Uterus (tissue), 4 donors: ENCODE results near the gene KLHDC2. TPM values are rescaled to one million over a fixed set of nuclear protein-coding genes. Genes with fewer than 3 reads are reported as not detected.

ENCODE experiments used
- DNase-seq, 2 donors: peaks; one replicate each; pipeline ENCODE4 v3.0.0-alpha.2; 2019 to 2020
- H3K27ac ChIP-seq, 2 donors: fragments of 200-600 bp; sonication (generic); 1 replicate in 1 of 2; 2 replicates in 1 of 2; pipeline ENCODE4 v1.5.1; 2016 to 2018
- H3K27me3 ChIP-seq, 2 donors: fragments of 200-600 bp; sonication (generic); one replicate each; pipeline ENCODE4 v1.5.1; 2018 to 2019; ENCODE audit warnings: control low read depth in 1 of 2
- H3K36me3 ChIP-seq, 2 donors: fragments of 200-600 bp; sonication (generic); one replicate each; pipeline ENCODE4 v1.5.1; 2019; ENCODE audit warnings: control low read depth in 1 of 2
- H3K4me1 ChIP-seq, 2 donors: fragments of 200-600 bp; sonication (generic); one replicate each; pipeline ENCODE4 v1.5.1; 2018 to 2019; ENCODE audit warnings: control low read depth in 1 of 2
- H3K4me3 ChIP-seq, 2 donors: fragments of 200-600 bp; sonication (generic); 1 replicate in 1 of 2; 2 replicates in 1 of 2; pipeline ENCODE4 v1.5.1; 2018 to 2019; ENCODE audit warnings: mild to moderate bottlenecking in 1 of 2
- H3K9me3 ChIP-seq, 2 donors: fragments of 200-600 bp; sonication (generic); one replicate each; pipeline ENCODE4 v1.5.1; 2019; ENCODE audit warnings: control low read depth in 1 of 2
- CTCF ChIP-seq, 4 experiments: fragments of 200-600 bp in 2 of 4; fragments of 450-650 bp in 2 of 4; sonication (generic) in 2 of 4; IDR thresholded peaks; one replicate each; pipeline ENCODE4 v1.5.1; 2016 to 2019; ENCODE audit warnings: antibody characterized with exemption in 4 of 4, mild to moderate bottlenecking in 2 of 4, moderate library complexity in 1 of 4
- POLR2A ChIP-seq, 2 donors: fragments of 450-650 bp; IDR thresholded peaks; one replicate each; pipeline ENCODE4 v1.6.1; 2016; ENCODE audit warnings: antibody characterized with exemption in 2 of 2, mild to moderate bottlenecking in 1 of 2, moderate library complexity in 1 of 2
- intact Hi-C: fragments of 100-400 bp; cut with DNase I; formaldehyde crosslinking; loops from one replicate; pipeline ENCODE4 v1.15.1; 2023; ENCODE audit warnings: low total_unique reads
- total RNA-seq, 4 donors: library from RNA; depleted of rRNA in 3 of 4; stranded (reverse); fragments of >200 nt in 3 of 4; gene quantifications; one replicate each; pipeline versions ENCODE4 v1.1.0 to v1.2.4, GENCODE V29; 2014 to 2023
- donor health status: DM: yes; HTN: yes; CAD: no.

KLHDC2 gene
- total RNA-seq, 4 donors from 2014 or later, result 63.0 to 156 (median 120) TPM

- Histone ChIP-seq H3K9me3 (no peaks in the 10 kb centered on the region), H3K27ac (no peak overlapping the region), H3K4me3 (no peak overlapping the region), H3K36me3 (no peaks in the 10 kb centered on the region), H3K4me1 (no peaks in the 10 kb centered on the region), H3K27me3 (no peaks in the 10 kb centered on the region)
- intact Hi-C loops, result no loop called here
- TF ChIP-seq CTCF (IDR thresholded peaks at IDR 0.05), result no peak
- TF ChIP-seq POLR2A (IDR thresholded peaks at IDR 0.05), result no peak
- DNase-seq, result no peak
Measured at GRCh38 chr14:49761839-49762551, 6.0 kb upstream of the KLHDC2 start.

- Histone ChIP-seq H3K9me3 (no peaks in the 10 kb centered on the region), H3K27ac (peak overlapping the region; percentile 93 to 98), H3K4me1 (peaks cover 8 to 9% of the 10 kb centered on the region in 2 donors), H3K4me3 (peak overlapping the region; percentile 44 to 93), H3K27me3 (no peaks in the 10 kb centered on the region), H3K36me3 (no peaks in the 10 kb centered on the region)
- TF ChIP-seq CTCF (IDR thresholded peaks at IDR 0.05), result no peak
- TF ChIP-seq POLR2A (IDR thresholded peaks at IDR 0.05), result no peak
- DNase-seq, result no peak
- intact Hi-C loops, result no loop called here
Measured at GRCh38 chr14:49766839-49767238, 1.1 kb upstream of the KLHDC2 start.

- Histone ChIP-seq H3K4me1 (peaks cover 8 to 9% of the 10 kb centered on the region in 2 donors), H3K36me3 (no peaks in the 10 kb centered on the region), H3K9me3 (no peaks in the 10 kb centered on the region), H3K27me3 (no peaks in the 10 kb centered on the region), H3K27ac (peak overlapping the region; percentile 93 to 98), H3K4me3 (peak overlapping the region; percentile 44 to 93)
- intact Hi-C loops, result no loop called here
- no peak for DNase-seq
- TF ChIP-seq POLR2A (IDR thresholded peaks at IDR 0.05), result no peak
- peak in 1 of 4 experiments; percentile 4 for TF ChIP-seq CTCF (IDR thresholded peaks at IDR 0.05)
Measured at GRCh38 chr14:49767270-49767570, 733 bp upstream of the KLHDC2 start.

GRCh38 chr14:49768301-49769121, 558 bp downstream of the KLHDC2 start:
- Histone ChIP-seq H3K36me3 (no peaks in the 10 kb centered on the region), H3K9me3 (no peaks in the 10 kb centered on the region), H3K27ac (peak overlapping the region; percentile 93 to 98), H3K4me1 (peaks cover 8 to 9% of the 10 kb centered on the region in 2 donors), H3K27me3 (no peaks in the 10 kb centered on the region), H3K4me3 (peak overlapping the region; percentile 44 to 93)
- DNase-seq, result peak; percentile 27 to 35
- TF ChIP-seq POLR2A (IDR thresholded peaks at IDR 0.05) (no peak), CTCF (IDR thresholded peaks at IDR 0.05) (no peak)
- intact Hi-C loops, result no loop called here

- no peak for DNase-seq
- Histone ChIP-seq H3K27ac (peak overlapping the region; percentile 93 to 98), H3K4me3 (peak overlapping the region; percentile 44 to 93), H3K9me3 (no peaks in the 10 kb centered on the region), H3K36me3 (no peaks in the 10 kb centered on the region), H3K4me1 (peaks cover 8 to 9% of the 10 kb centered on the region in 2 donors), H3K27me3 (no peaks in the 10 kb centered on the region)
- TF ChIP-seq POLR2A (IDR thresholded peaks at IDR 0.05) (no peak), CTCF (IDR thresholded peaks at IDR 0.05) (no peak)
- intact Hi-C loops, result no loop called here
Measured at GRCh38 chr14:49769171-49769570, 1.2 kb downstream of the KLHDC2 start.
